Esophagus muscularis mucosa (tissue), 4 donors: Measurements from ENCODE around the gene TEX2. TPM values are rescaled to one million over a fixed set of nuclear protein-coding genes. Genes with fewer than 3 reads are reported as not detected.

Experiments used
- DNase-seq: peaks from one replicate; pipeline ENCODE4 v3.0.0-alpha.2; 2017; ENCODE audit errors: extremely low spot score
- H3K27ac ChIP-seq, 4 donors: fragments of 200-600 bp; sonication (generic); replicated peaks in 1 of 4; 1 replicate in 3 of 4; 2 replicates in 1 of 4; pipeline ENCODE4 v1.5.1; 2016 to 2019; ENCODE audit warnings: mild to moderate bottlenecking in 1 of 4
- H3K27me3 ChIP-seq, 4 donors: fragments of 200-600 bp; sonication (generic); one replicate each; pipeline versions ENCODE4 v1.5.1 to v1.6.0; 2016 to 2019
- H3K36me3 ChIP-seq, 4 donors: fragments of 200-600 bp; sonication (generic); one replicate each; pipeline ENCODE4 v1.5.1; 2016 to 2019
- H3K4me1 ChIP-seq, 4 donors: fragments of 200-600 bp; sonication (generic); one replicate each; pipeline ENCODE4 v1.5.1; 2016 to 2019
- H3K4me3 ChIP-seq, 4 donors: fragments of 200-600 bp; sonication (generic); 1 replicate in 2 of 4; 2 replicates in 2 of 4; pipeline ENCODE4 v1.5.1; 2016 to 2019; ENCODE audit warnings: mild to moderate bottlenecking in 4 of 4, moderate library complexity in 1 of 4
- H3K9me3 ChIP-seq, 4 donors: fragments of 200-600 bp; sonication (generic); 1 replicate in 3 of 4; 2 replicates in 1 of 4; pipeline ENCODE4 v1.5.1; 2016 to 2019
- EP300 ChIP-seq: sonication (generic); formaldehyde crosslinking; IDR thresholded peaks from one replicate; pipeline ENCODE4 v1.6.1; 2017; ENCODE audit warnings: antibody characterized with exemption
- POLR2A ChIP-seq: fragments of 450-650 bp; IDR thresholded peaks from one replicate; pipeline ENCODE4 v1.6.1; 2017; ENCODE audit warnings: antibody characterized with exemption, moderate library complexity, mild to moderate bottlenecking, low read depth
- POLR2AphosphoS5 ChIP-seq, 2 donors: sonication (generic); formaldehyde crosslinking; IDR thresholded peaks; one replicate each; pipeline ENCODE4 v1.6.1; 2017; ENCODE audit warnings: antibody characterized with exemption in 2 of 2
- WGBS: methylation state at CpG from one replicate; pipeline ENCODE4 v1.1.5; 2018; 5-methylcytosine and 5-hydroxymethylcytosine counted together
- intact Hi-C: fragments of 100-400 bp; cut with DNase I; formaldehyde crosslinking; loops from one replicate; pipeline ENCODE4 v1.15.1; 2023
- total RNA-seq, 4 donors: library from RNA; depleted of rRNA; stranded (reverse); fragments of >200 nt; gene quantifications; one replicate each; pipeline versions ENCODE4 v1.1.0 to v1.2.1, GENCODE V29; 2016
- TF ChIP-seq, protein P1 (sequence below), 3 experiments: fragments of 200-600 bp in 2 of 3; fragments of 450-650 bp in 1 of 3; sonication (generic) in 2 of 3; IDR thresholded peaks; one replicate each; pipeline ENCODE4 v1.5.1; 2017 to 2019; ENCODE audit warnings: antibody characterized with exemption in 3 of 3, mild to moderate bottlenecking in 2 of 3, moderate library complexity in 1 of 3

TEX2 gene
- total RNA-seq, 4 donors from 2014 or later: 32.6 to 58.7 (median 46.1) TPM

DNA sequence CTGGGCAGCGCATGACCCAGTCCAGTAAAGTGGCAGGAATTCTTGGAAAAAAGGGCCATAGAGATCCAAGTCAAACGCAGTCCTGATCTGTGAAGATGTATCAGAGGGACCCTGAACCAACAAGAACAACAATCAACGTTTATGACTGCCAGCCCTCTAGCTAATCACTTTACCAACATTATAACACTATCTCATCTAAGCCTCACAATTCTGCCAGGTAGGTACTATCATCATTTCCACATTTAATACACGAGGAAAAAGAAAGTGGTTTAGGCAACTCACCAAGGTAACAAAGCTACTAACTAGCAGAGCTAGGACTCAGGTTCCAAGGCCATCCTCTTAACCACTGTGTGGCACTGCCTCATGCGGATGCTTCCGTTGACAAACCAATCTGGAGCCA is 28.1 kb downstream of the TEX2 start:
- TF ChIP-seq POLR2A (no peak), POLR2AphosphoS5 (IDR thresholded peaks at IDR 0.05) (no peak), EP300 (no peak)
- TF ChIP-seq, protein P1, sequence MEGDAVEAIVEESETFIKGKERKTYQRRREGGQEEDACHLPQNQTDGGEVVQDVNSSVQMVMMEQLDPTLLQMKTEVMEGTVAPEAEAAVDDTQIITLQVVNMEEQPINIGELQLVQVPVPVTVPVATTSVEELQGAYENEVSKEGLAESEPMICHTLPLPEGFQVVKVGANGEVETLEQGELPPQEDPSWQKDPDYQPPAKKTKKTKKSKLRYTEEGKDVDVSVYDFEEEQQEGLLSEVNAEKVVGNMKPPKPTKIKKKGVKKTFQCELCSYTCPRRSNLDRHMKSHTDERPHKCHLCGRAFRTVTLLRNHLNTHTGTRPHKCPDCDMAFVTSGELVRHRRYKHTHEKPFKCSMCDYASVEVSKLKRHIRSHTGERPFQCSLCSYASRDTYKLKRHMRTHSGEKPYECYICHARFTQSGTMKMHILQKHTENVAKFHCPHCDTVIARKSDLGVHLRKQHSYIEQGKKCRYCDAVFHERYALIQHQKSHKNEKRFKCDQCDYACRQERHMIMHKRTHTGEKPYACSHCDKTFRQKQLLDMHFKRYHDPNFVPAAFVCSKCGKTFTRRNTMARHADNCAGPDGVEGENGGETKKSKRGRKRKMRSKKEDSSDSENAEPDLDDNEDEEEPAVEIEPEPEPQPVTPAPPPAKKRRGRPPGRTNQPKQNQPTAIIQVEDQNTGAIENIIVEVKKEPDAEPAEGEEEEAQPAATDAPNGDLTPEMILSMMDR (IDR thresholded peaks at IDR 0.05): no peak
- no peaks in the 10 kb centered on the region for H3K9me3 ChIP-seq
- no peak for DNase-seq
- peaks cover 23 to 27% (median 25%) of the 10 kb centered on the region in 4 donors for H3K4me1 ChIP-seq
- no peaks in the 10 kb centered on the region for H3K36me3 ChIP-seq
- no peak overlapping the region for H3K4me3 ChIP-seq
- H3K27me3 ChIP-seq: no peaks in the 10 kb centered on the region
- H3K27ac ChIP-seq: no peak overlapping the region
- 91% methylated on average over 6 of the region's 6 CpGs for WGBS
- intact Hi-C loops: no loop called here

DNA sequence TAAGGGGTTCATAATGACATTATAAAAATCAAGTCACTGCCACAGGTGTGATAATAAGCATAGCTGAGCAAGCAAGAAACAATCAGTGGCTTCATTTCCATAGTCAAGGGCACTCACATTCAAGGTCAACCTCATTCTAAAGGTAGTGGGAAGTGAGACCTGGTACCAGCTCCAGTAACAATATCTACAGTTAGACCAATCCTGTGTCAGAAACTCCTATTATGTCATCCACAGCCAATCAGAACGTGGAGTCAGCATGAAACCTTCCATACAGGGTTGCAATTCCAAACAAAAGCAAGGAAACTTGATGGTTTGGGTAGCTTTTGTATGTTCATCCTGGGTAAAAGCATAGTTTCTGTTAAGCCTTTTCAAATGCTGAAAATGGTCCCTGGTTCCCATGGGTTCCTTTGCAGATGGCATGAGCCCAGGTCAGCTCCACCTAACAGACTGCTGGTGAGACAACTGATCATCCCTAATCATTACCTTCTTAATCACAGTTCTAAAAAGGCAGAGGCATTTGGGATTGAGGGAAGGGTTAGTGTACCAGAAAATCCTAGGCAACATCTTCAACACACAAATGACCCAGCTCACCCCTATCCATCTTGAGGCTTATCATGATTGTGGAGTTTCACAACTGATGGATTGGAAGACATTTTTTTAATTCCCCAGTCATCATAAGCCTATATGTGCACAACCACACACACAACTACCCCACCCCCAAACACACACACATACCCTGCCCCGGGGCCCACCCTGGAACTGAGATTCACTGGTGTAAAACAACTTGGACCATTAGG is 30.4 kb downstream of the TEX2 start:
- Histone ChIP-seq H3K4me1 (peaks cover 21 to 29% (median 25%) of the 10 kb centered on the region in 4 donors), H3K27me3 (no peaks in the 10 kb centered on the region), H3K36me3 (no peaks in the 10 kb centered on the region), H3K4me3 (no peak overlapping the region), H3K9me3 (no peaks in the 10 kb centered on the region), H3K27ac (no peak overlapping the region)
- 100% methylated on average over 2 of the region's 2 CpGs for WGBS
- intact Hi-C loops: no loop called here
- no peak for TF ChIP-seq EP300
- no peak for TF ChIP-seq POLR2A
- TF ChIP-seq POLR2AphosphoS5 (IDR thresholded peaks at IDR 0.05): no peak
- TF ChIP-seq, protein P1 (IDR thresholded peaks at IDR 0.05): no peak
- no peak for DNase-seq

DNA sequence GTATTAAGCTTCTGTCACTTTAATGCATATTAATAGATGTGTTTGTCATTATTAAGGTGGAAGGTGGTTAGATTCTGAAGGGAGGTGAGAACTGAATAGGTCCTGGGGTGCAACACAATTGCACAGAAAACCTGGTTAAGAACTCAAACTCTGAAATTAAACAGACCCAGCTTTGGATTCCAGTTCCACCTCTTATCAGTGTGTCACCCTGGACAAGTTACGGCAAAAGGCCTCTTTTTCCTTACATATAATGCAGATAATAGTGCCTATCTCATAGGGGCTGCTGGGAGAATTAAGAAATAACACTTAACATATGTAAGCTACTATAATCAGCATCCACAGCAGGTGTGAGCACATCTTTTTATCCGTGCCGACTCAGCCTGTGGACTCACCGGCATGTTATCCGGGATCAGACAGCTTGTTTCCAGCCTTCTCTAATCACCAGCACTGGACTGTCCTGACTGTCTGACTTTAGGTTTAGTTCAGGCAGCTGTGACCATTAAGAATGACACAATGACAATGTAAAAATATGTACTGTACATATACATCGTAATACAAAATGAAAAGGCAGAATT is 31.4 kb downstream of the TEX2 start:
- no peak for DNase-seq
- peak overlapping the region in 3 of 4 donors; percentile 66 to 79 (median 76) for H3K27ac ChIP-seq
- no peaks in the 10 kb centered on the region for H3K36me3 ChIP-seq
- H3K4me1 ChIP-seq: peaks cover 21 to 29% (median 25%) of the 10 kb centered on the region in 4 donors
- no peak overlapping the region for H3K4me3 ChIP-seq
- no peaks in the 10 kb centered on the region for H3K9me3 ChIP-seq
- intact Hi-C loops: no loop called here
- H3K27me3 ChIP-seq: no peaks in the 10 kb centered on the region
- TF ChIP-seq, protein P1 (IDR thresholded peaks at IDR 0.05): no peak
- TF ChIP-seq EP300: no peak
- no peak for TF ChIP-seq POLR2AphosphoS5 (IDR thresholded peaks at IDR 0.05)
- TF ChIP-seq POLR2A: no peak
- 87% methylated on average over 6 of the region's 6 CpGs for WGBS

DNA sequence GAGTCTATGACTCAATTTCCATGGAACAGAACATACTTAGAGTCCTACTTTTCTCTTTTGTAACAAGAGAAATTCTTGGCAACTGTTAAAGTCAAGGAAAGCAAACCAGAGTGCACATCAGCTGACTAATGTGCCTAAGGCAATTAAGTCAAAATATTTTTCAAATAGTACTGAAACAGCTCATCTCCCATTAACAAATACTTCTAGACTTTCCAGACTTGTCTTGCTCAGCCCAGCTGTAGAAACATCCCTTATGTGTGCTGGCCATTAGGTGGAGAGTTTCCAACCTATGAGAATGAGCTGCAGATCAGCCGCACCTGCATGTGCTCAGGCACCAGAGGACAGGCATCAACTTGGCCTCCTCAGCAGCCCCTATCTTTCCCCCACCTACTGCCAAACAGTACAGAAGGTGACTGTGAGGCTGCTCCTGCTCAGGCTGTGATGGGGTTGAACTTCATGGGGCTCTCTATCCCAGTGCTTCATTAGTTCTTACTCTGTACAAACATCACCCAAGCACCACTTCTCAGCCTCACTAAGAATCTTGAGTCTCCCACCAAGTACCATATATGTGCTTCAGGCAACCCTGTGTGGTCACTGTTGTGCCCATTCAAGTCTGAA is 32.2 kb downstream of the TEX2 start:
- no peak for DNase-seq
- TF ChIP-seq POLR2A (no peak), EP300 (no peak), POLR2AphosphoS5 (IDR thresholded peaks at IDR 0.05) (peak in 1 of 2 donors; percentile 76)
- TF ChIP-seq, protein P1 (IDR thresholded peaks at IDR 0.05): peak in 1 of 3 experiments; percentile 3
- WGBS: 13% methylated on average over 1 of the region's 1 CpG
- intact Hi-C loops: no loop called here
- Histone ChIP-seq H3K27me3 (no peaks in the 10 kb centered on the region), H3K27ac (peak overlapping the region; percentile 66 to 79 (median 74)), H3K4me1 (peaks cover 21 to 29% (median 25%) of the 10 kb centered on the region in 4 donors), H3K4me3 (peak overlapping the region in 1 of 4 donors; percentile 22), H3K36me3 (no peaks in the 10 kb centered on the region), H3K9me3 (no peaks in the 10 kb centered on the region)
